K562 (cell line): ENCODE data around the gene TEP1. TPM values are rescaled to one million over a fixed set of nuclear protein-coding genes. Genes with fewer than 3 reads are reported as not detected.
A peak's percentile ranks its signal among the peaks of the same experiment; 100 is the strongest.

Source experiments
- ATF7 ChIP-seq: fragments of 450-650 bp; IDR thresholded peaks from 2 replicates; pipeline ENCODE4 v1.7.1; 2014; ENCODE audit warnings: mild to moderate bottlenecking, moderate library complexity
- CBX8 ChIP-seq: fragments of 200-600 bp; sonication (generic); IDR thresholded peaks from 2 replicates; pipeline ENCODE4 v1.6.1; 2012; ENCODE audit warnings: borderline replicate concordance, mixed run types, low read depth, mild to moderate bottlenecking, moderate library complexity, mixed read lengths, low read length, control low read depth, inconsistent platforms; ENCODE audit not compliant: poor library complexity, severe bottlenecking; ENCODE audit errors: extremely low read depth
- HNRNPL ChIP-seq: fragments of 200-400 bp; formaldehyde crosslinking; IDR thresholded peaks from 2 replicates; pipeline ENCODE4 v1.6.1; 2017; ENCODE audit warnings: low read depth, mild to moderate bottlenecking, low read length
- LARP7 ChIP-seq: fragments of 450-650 bp; IDR thresholded peaks from 2 replicates; pipeline ENCODE4 v1.6.1; 2016
- POLR2AphosphoS5 ChIP-seq: IDR thresholded peaks from 2 replicates; pipeline ENCODE4 v1.6.1; 2011; ENCODE audit warnings: mild to moderate bottlenecking, low read depth, low read length, moderate library complexity; ENCODE audit not compliant: control insufficient read depth, insufficient read depth
- PRDM10 ChIP-seq: fragments of 450-650 bp; IDR thresholded peaks from 2 replicates; pipeline ENCODE4 v1.6.1; 2018; ENCODE audit not compliant: partially characterized antibody
- ZNF121 ChIP-seq: sonication (generic); formaldehyde crosslinking; conservative IDR thresholded peaks from 2 replicates; pipeline ENCODE4 v1.8.0; 2022; ENCODE audit warnings: missing genetic modification reagents
- polyA plus RNA-seq, 8 experiments: library from polyadenylated mRNA; depleted of rRNA in 4 of 8; stranded (reverse) in 5 of 8; unstranded in 3 of 8; fragments of >200 nt; fragmentation: Nextera tagmentation in 2 of 8; fragmentation: Illumina TruSeq in 1 of 8; extraction: Ambion mirVana in 2 of 8; extraction: Trizol in 1 of 8; gene quantifications; 2 replicates each; pipeline versions ENCODE4 v1.2.1 to v1.2.3, GENCODE V29; 2011 to 2014; ENCODE audit warnings: inconsistent platforms in 1 of 8, missing spikeins in 1 of 8
- total RNA-seq, 7 experiments: library from RNA; depleted of rRNA in 6 of 7; stranded (reverse); fragments of >200 nt in 6 of 7; fragmentation: Illumina TruSeq in 2 of 7; extraction: Trizol in 2 of 7; gene quantifications; 2 replicates each; pipeline versions ENCODE4 v1.2.1 to v1.2.3, GENCODE V29; 2011 to 2021; ENCODE audit warnings: low replicate concordance in 1 of 7
- TF ChIP-seq, protein P1 (sequence below), 2 experiments: fragments of 450-650 bp; IDR thresholded peaks; 2 replicates each; pipeline ENCODE4 v1.6.1; 2016
- TF ChIP-seq, protein P2 (sequence below), 2 experiments: fragments of 450-650 bp; formaldehyde crosslinking in 1 of 2; IDR thresholded peaks; 2 replicates each; pipeline versions ENCODE4 v1.4.0 to v1.6.1; 2014 to 2020; ENCODE audit warnings: mild to moderate bottlenecking in 2 of 2, borderline replicate concordance in 1 of 2, low read depth in 1 of 2
- TF ChIP-seq, protein P3 (sequence below): sonication (generic); formaldehyde crosslinking; IDR thresholded peaks from 2 replicates; pipeline ENCODE4 v1.8.0; 2022; ENCODE audit warnings: mild to moderate bottlenecking, low read depth, missing genetic modification reagents
- TF ChIP-seq, protein P4 (sequence below): sonication (generic); formaldehyde crosslinking; IDR thresholded peaks from 2 replicates; pipeline ENCODE4 v1.8.0; 2022; ENCODE audit warnings: missing genetic modification reagents, mild to moderate bottlenecking, moderate library complexity, borderline replicate concordance

Gene TEP1
- total and polyA plus RNA-seq, 9 of the 15 experiments (the other 6 are each of a cell fraction or from before 2014, with no cell fraction given): 1.0 to 12.2 (median 7.1) TPM

GRCh38 chr14:20415782-20416206 is 2.5 kb upstream of the TEP1 start (continued):
- TF ChIP-seq HNRNPL (no peak), CBX8 (no peak), POLR2AphosphoS5 (no peak), ZNF121 (CRISPR knock-in tag) (no peak), ATF7 (no peak), PRDM10 (peak; percentile 84), LARP7 (no peak)
- TF ChIP-seq, protein P1, sequence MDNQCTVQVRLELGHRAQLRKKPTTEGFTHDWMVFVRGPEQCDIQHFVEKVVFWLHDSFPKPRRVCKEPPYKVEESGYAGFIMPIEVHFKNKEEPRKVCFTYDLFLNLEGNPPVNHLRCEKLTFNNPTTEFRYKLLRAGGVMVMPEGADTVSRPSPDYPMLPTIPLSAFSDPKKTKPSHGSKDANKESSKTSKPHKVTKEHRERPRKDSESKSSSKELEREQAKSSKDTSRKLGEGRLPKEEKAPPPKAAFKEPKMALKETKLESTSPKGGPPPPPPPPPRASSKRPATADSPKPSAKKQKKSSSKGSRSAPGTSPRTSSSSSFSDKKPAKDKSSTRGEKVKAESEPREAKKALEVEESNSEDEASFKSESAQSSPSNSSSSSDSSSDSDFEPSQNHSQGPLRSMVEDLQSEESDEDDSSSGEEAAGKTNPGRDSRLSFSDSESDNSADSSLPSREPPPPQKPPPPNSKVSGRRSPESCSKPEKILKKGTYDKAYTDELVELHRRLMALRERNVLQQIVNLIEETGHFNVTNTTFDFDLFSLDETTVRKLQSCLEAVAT (IDR thresholded peaks at IDR 0.05): no peak
- TF ChIP-seq, protein P2, sequence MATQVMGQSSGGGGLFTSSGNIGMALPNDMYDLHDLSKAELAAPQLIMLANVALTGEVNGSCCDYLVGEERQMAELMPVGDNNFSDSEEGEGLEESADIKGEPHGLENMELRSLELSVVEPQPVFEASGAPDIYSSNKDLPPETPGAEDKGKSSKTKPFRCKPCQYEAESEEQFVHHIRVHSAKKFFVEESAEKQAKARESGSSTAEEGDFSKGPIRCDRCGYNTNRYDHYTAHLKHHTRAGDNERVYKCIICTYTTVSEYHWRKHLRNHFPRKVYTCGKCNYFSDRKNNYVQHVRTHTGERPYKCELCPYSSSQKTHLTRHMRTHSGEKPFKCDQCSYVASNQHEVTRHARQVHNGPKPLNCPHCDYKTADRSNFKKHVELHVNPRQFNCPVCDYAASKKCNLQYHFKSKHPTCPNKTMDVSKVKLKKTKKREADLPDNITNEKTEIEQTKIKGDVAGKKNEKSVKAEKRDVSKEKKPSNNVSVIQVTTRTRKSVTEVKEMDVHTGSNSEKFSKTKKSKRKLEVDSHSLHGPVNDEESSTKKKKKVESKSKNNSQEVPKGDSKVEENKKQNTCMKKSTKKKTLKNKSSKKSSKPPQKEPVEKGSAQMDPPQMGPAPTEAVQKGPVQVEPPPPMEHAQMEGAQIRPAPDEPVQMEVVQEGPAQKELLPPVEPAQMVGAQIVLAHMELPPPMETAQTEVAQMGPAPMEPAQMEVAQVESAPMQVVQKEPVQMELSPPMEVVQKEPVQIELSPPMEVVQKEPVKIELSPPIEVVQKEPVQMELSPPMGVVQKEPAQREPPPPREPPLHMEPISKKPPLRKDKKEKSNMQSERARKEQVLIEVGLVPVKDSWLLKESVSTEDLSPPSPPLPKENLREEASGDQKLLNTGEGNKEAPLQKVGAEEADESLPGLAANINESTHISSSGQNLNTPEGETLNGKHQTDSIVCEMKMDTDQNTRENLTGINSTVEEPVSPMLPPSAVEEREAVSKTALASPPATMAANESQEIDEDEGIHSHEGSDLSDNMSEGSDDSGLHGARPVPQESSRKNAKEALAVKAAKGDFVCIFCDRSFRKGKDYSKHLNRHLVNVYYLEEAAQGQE (IDR thresholded peaks at IDR 0.05; ENCODE audit: borderline replicate concordance): peak; percentile 32; the same call in 1 of the 2 replicates
- TF ChIP-seq, protein P2 (CRISPR knock-in tag; IDR thresholded peaks at IDR 0.05; ENCODE audit: low read depth): no peak
- TF ChIP-seq, protein P3, sequence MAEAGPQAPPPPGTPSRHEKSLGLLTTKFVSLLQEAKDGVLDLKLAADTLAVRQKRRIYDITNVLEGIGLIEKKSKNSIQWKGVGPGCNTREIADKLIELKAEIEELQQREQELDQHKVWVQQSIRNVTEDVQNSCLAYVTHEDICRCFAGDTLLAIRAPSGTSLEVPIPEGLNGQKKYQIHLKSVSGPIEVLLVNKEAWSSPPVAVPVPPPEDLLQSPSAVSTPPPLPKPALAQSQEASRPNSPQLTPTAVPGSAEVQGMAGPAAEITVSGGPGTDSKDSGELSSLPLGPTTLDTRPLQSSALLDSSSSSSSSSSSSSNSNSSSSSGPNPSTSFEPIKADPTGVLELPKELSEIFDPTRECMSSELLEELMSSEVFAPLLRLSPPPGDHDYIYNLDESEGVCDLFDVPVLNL: no peak
- TF ChIP-seq, protein P4, sequence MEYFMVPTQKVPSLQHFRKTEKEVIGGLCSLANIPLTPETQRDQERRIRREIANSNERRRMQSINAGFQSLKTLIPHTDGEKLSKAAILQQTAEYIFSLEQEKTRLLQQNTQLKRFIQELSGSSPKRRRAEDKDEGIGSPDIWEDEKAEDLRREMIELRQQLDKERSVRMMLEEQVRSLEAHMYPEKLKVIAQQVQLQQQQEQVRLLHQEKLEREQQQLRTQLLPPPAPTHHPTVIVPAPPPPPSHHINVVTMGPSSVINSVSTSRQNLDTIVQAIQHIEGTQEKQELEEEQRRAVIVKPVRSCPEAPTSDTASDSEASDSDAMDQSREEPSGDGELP (CRISPR knock-in tag): no peak
